Panc1 (cell line): Measurements from ENCODE around the gene SKP1.

Experiments used
- CTCF ChIP-seq: fragments of 450-650 bp; IDR thresholded peaks from 2 replicates; pipeline ENCODE4 v1.5.1; 2017; ENCODE audit warnings: mild to moderate bottlenecking
- POLR2AphosphoS5 ChIP-seq: IDR thresholded peaks from 2 replicates; pipeline ENCODE4 v1.6.1; 2012; ENCODE audit warnings: mild to moderate bottlenecking, low read depth, low read length, moderate library complexity
- REST ChIP-seq, 2 experiments: IDR thresholded peaks; 2 replicates each; pipeline ENCODE4 v1.6.1; 2011 to 2012; ENCODE audit warnings: low read depth in 2 of 2, control low read depth in 1 of 2, low read length in 1 of 2, mild to moderate bottlenecking in 1 of 2, moderate library complexity in 1 of 2; ENCODE audit not compliant: insufficient read depth in 1 of 2
- SIN3A ChIP-seq: IDR thresholded peaks from 2 replicates; pipeline ENCODE4 v1.6.1; 2012; ENCODE audit warnings: low read depth, mild to moderate bottlenecking, low read length, moderate library complexity, borderline replicate concordance; ENCODE audit not compliant: insufficient read depth
- TCF7L2 ChIP-seq: IDR thresholded peaks from 2 replicates; pipeline ENCODE4 v1.6.1; 2011; ENCODE audit warnings: mild to moderate bottlenecking, low read depth, low read length, inconsistent platforms

- TF ChIP-seq SIN3A = no peak
- TF ChIP-seq CTCF = no peak
- TF ChIP-seq REST (IDR thresholded peaks at IDR 0.05; ENCODE audit: insufficient read depth in 1 of 2, low read depth in 2 of 2, low read length in 1 of 2) = no peak
- no peak for TF ChIP-seq TCF7L2
- TF ChIP-seq POLR2AphosphoS5 = no peak
Measured at GRCh38 chr5:134161513-134162395, 15.0 kb downstream of the SKP1 start.
